BLaER1 treated with 17β-estradiol and CSF1 and Interleukin-3, amounts not matched to agents 10 nM and 100 nM (cell line): ENCODE measurements around the gene IKBKE.

Experiments
- H3K27ac ChIP-seq, 11 experiments: shearing (Covaris generic); formaldehyde crosslinking; 2 replicates each; pipeline ENCODE4 v1.8.1; 2022
- H3K27me3 ChIP-seq, 11 experiments: shearing (Covaris generic); formaldehyde crosslinking; 2 replicates each; pipeline ENCODE4 v1.8.1; 2022
- H3K36me3 ChIP-seq, 11 experiments: shearing (Covaris generic); formaldehyde crosslinking; 2 replicates each; pipeline ENCODE4 v1.8.1; 2022
- H3K4me1 ChIP-seq, 10 experiments: shearing (Covaris generic); formaldehyde crosslinking; 2 replicates each; pipeline ENCODE4 v1.8.1; 2022
- H3K4me2 ChIP-seq, 11 experiments: shearing (Covaris generic); formaldehyde crosslinking; 2 replicates each; pipeline ENCODE4 v1.8.1; 2022
- H3K4me3 ChIP-seq, 10 experiments: shearing (Covaris generic); formaldehyde crosslinking; 2 replicates each; pipeline ENCODE4 v1.8.1; 2022
- H3K9ac ChIP-seq, 11 experiments: shearing (Covaris generic); formaldehyde crosslinking; 2 replicates each; pipeline ENCODE4 v1.8.1; 2022
- H3K9me3 ChIP-seq, 11 experiments: shearing (Covaris generic); formaldehyde crosslinking; replicated peaks in 1 of 11; 2 replicates each; pipeline ENCODE4 v1.8.1; 2022
- H4K20me1 ChIP-seq, 11 experiments: shearing (Covaris generic); formaldehyde crosslinking; 2 replicates each; pipeline ENCODE4 v1.8.1; 2022
- Cebpa-rat ChIP-seq, 11 experiments: shearing (Covaris generic); IDR thresholded peaks; 2 replicates each; pipeline ENCODE4 v1.8.1; 2022

Gene IKBKE

DNA sequence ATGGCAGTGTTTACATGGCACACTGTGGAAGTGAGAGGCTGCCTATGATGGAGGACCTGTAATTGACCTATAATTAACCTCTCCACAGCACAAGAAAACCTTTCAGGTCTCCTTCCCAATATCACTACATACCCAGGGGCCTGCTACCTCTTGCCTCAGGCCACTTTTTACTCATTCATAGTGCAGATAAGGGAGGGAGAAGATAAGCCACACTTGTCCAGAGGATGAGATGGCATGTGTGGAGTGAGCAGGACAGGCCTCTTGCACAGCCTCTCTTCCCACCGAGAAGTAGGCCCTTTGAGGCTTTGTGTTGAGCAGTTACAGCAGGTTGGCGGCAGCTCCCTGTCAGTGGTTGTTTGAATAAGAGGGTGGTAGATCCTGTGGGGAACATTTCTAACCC lies 31.1 kb upstream of the IKBKE start:
- TF ChIP-seq Cebpa-rat (IDR thresholded peaks at IDR 0.05) = no peak
- Histone ChIP-seq H3K27me3 (no peaks in the 10 kb centered on the region), H3K4me1 (peaks cover 0 to 5% (median 0%) of the 10 kb centered on the region in 10 experiments; a peak in 1 of 20 replicates), H3K4me3 (no peak overlapping the region), H3K36me3 (peaks cover 98 to 100% (median 100%) of the 10 kb centered on the region in 11 experiments), H3K9ac (no peak overlapping the region), H3K27ac (no peak overlapping the region), H3K4me2 (no peak overlapping the region), H3K9me3 (no peaks in the 10 kb centered on the region), H4K20me1 (peaks cover 0 to 60% (median 0%) of the 10 kb centered on the region in 11 experiments; a peak in 3 of 22 replicates)

DNA sequence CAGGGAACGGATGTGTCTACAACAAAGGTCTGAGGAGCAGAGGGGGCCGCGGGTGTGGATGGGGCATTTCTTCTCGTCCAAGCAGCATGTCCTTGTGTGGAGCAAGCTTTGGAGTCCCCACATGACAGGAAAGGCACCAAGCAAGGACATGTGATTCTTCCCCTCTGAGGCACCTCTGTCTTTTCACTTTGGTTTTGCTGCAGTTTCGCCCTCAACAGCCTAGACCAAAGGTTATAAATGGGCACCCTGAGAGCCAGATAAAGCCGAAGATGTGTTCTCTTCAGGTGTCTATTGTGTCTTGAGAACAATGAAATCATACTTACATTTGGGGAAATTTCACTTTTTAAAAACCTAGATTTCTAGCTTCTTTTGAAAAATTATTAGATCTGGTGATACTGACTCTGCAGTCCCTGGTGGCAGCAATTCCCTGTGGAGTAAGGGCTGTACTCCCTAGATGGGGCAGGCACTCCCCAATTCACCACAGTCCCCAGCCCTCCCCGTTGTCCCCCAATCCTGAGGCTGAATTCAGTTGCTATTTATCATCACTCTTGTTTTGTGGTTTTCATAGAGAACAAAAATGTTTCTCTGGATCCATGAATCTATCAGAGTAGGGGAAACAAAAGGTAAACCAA lies 28.8 kb upstream of the IKBKE start:
- no peak for TF ChIP-seq Cebpa-rat (IDR thresholded peaks at IDR 0.05)
- Histone ChIP-seq H3K4me3 (no peak overlapping the region), H3K9ac (no peak overlapping the region), H3K36me3 (peaks cover 98 to 100% (median 100%) of the 10 kb centered on the region in 11 experiments), H3K4me1 (no peaks in the 10 kb centered on the region), H3K27ac (no peak overlapping the region), H3K27me3 (no peaks in the 10 kb centered on the region), H3K4me2 (no peak overlapping the region), H3K9me3 (no peaks in the 10 kb centered on the region), H4K20me1 (peaks cover 0 to 67% (median 0%) of the 10 kb centered on the region in 11 experiments; a peak in 3 of 22 replicates)

DNA sequence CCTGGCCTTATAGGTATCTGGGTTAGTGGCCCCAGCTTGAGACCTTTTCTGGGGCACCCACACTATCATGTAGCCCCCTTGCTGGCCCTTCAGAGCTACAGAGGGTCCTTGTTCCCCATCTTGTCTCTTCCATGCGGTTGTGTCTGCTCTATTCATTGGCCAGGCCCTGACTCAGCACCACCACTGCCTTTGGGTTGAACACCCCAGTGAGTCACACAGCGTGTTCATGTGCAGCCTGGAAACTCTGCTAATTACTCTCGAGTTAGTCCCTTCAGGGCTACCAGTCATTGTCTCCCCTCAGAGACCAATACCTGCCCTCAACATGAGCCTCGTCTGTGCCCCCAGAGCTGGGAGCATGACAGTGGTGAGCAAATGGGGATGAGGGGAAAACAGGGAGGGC lies 28.2 kb upstream of the IKBKE start:
- Histone ChIP-seq H3K27ac (no peak overlapping the region), H3K4me2 (no peak overlapping the region), H3K4me3 (no peak overlapping the region), H3K9ac (no peak overlapping the region), H3K9me3 (no peaks in the 10 kb centered on the region), H3K36me3 (peaks cover 98 to 100% (median 100%) of the 10 kb centered on the region in 11 experiments), H4K20me1 (peaks cover 0 to 69% (median 0%) of the 10 kb centered on the region in 11 experiments; a peak in 3 of 22 replicates), H3K4me1 (peaks cover 0 to 1% (median 0%) of the 10 kb centered on the region in 10 experiments; a peak in 2 of 20 replicates), H3K27me3 (no peaks in the 10 kb centered on the region)
- no peak for TF ChIP-seq Cebpa-rat (IDR thresholded peaks at IDR 0.05)

DNA sequence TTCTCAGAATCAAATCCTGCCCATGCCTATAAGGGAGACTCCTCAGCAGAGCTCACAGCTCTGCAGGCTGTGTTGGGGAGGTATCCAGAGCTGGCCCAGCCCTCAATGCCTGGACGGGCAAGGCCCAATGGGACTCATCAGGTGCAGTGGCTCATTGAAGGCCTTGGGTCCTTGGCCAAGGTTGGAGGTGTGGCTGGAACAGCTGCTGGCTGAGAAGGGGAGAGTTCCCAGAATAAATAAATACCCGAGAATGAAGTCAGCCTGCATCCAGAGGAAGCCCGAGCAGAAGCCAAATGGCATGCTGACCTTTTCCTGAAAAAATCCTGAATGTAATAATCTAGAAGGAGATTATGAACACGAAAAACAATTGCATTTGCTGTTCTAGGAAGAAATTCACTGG lies 25.2 kb upstream of the IKBKE start:
- peaks cover 0 to 27% (median 2%) of the 10 kb centered on the region in 10 experiments; a peak in 8 of 20 replicates for H3K4me1 ChIP-seq
- H3K4me2 ChIP-seq = no peak overlapping the region
- H4K20me1 ChIP-seq = peaks cover 0 to 69% (median 0%) of the 10 kb centered on the region in 11 experiments; a peak in 4 of 22 replicates
- H3K27ac ChIP-seq = no peak overlapping the region
- no peak overlapping the region for H3K4me3 ChIP-seq
- no peaks in the 10 kb centered on the region for H3K9me3 ChIP-seq
- H3K27me3 ChIP-seq = no peaks in the 10 kb centered on the region
- H3K36me3 ChIP-seq = peaks cover 98 to 100% (median 100%) of the 10 kb centered on the region in 11 experiments
- no peak overlapping the region for H3K9ac ChIP-seq
- TF ChIP-seq Cebpa-rat (IDR thresholded peaks at IDR 0.05) = no peak

DNA sequence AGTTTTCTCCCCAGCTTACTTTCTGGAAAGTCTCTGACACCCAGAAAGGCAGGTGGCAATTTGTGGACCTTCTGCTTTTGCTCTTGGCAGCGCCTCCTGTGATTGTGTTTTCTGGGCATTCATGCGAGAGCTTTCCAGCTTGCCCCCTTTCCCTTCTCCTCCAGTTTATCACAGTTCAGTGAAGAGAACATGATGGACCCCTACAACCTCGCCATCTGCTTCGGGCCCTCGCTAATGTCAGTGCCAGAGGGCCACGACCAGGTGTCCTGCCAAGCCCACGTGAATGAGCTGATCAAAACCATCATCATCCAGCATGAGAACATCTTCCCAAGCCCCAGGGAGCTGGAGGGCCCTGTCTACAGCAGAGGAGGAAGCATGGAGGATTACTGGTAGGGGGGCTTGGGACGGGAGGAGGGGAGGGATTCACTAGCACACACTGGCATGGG lies 24.3 kb upstream of the IKBKE start:
- Histone ChIP-seq H3K4me3 (no peak overlapping the region), H3K27ac (no peak overlapping the region), H4K20me1 (peaks cover 0 to 72% (median 0%) of the 10 kb centered on the region in 11 experiments; a peak in 4 of 22 replicates), H3K4me2 (no peak overlapping the region), H3K27me3 (no peaks in the 10 kb centered on the region), H3K9me3 (no peaks in the 10 kb centered on the region), H3K4me1 (peaks cover 0 to 27% (median 2%) of the 10 kb centered on the region in 10 experiments; a peak in 8 of 20 replicates), H3K36me3 (peaks cover 100% of the 10 kb centered on the region in 11 experiments), H3K9ac (no peak overlapping the region)
- TF ChIP-seq Cebpa-rat (IDR thresholded peaks at IDR 0.05) = no peak

DNA sequence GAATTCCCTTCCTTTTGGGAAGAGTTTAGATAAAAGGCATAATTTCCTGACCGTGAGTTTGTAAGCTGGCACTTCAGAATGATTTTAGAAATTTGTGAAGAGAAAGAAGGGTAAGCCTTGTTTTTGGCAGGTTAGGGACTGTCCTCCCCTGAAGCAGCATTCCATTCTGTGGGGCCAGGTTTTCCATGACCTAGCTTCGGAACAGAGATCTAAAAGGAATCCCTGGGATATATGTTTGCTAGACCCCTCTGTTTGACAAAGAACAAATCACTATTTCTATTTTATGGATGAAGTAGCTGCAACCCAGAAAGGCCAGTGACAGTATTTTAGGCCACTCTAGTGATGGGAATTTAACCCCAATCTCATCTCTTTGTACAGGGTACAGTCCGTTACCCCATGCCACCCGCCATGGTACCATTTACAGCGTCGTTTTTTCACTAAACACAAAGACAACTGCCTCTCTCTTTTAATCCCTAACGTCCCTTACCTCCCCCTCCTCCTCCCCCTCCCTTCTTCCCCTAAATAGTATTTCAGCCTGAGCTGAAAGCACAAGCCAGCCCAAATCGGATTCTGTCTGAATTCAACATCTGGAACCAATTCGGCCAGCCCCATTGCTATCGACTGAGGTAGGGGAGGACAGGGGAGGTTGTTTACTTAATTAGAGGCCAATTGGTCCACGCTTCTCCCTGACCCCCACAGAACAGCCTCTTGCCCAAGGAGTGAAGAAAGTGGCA lies 23.4 kb upstream of the IKBKE start:
- H3K36me3 ChIP-seq = peaks cover 100% of the 10 kb centered on the region in 11 experiments
- peaks cover 0 to 27% (median 2%) of the 10 kb centered on the region in 10 experiments; a peak in 8 of 20 replicates for H3K4me1 ChIP-seq
- no peaks in the 10 kb centered on the region for H3K27me3 ChIP-seq
- no peak overlapping the region for H3K4me3 ChIP-seq
- H3K27ac ChIP-seq = no peak overlapping the region
- no peak for TF ChIP-seq Cebpa-rat (IDR thresholded peaks at IDR 0.05)
- H4K20me1 ChIP-seq = peaks cover 0 to 69% (median 0%) of the 10 kb centered on the region in 11 experiments; a peak in 4 of 22 replicates
- no peak overlapping the region for H3K9ac ChIP-seq
- no peak overlapping the region for H3K4me2 ChIP-seq
- no peaks in the 10 kb centered on the region for H3K9me3 ChIP-seq

DNA sequence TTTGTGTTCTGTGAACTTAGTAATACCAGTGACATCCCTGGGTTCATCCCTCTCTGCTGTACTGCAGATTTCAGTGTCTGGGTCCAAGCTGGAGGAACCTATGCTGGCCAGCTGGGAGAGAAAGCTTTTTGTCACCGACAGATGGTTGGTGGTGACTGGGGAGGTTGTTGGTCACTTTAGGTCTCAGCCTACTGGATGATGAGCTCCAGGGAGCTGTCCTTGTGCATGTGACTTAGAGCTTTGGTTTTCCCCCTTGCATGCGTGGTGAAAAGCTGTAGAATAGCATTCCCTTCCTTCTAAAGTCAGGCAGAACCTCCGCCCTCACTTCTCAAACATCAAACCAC lies 22.9 kb upstream of the IKBKE start:
- Histone ChIP-seq H3K4me3 (no peak overlapping the region), H3K9ac (no peak overlapping the region), H3K36me3 (peaks cover 98 to 100% (median 100%) of the 10 kb centered on the region in 11 experiments), H4K20me1 (peaks cover 0 to 64% (median 0%) of the 10 kb centered on the region in 11 experiments; a peak in 4 of 22 replicates), H3K27ac (no peak overlapping the region), H3K4me2 (no peak overlapping the region), H3K4me1 (peaks cover 0 to 27% (median 2%) of the 10 kb centered on the region in 10 experiments; a peak in 8 of 20 replicates), H3K9me3 (no peaks in the 10 kb centered on the region), H3K27me3 (no peaks in the 10 kb centered on the region)
- no peak for TF ChIP-seq Cebpa-rat (IDR thresholded peaks at IDR 0.05)

DNA sequence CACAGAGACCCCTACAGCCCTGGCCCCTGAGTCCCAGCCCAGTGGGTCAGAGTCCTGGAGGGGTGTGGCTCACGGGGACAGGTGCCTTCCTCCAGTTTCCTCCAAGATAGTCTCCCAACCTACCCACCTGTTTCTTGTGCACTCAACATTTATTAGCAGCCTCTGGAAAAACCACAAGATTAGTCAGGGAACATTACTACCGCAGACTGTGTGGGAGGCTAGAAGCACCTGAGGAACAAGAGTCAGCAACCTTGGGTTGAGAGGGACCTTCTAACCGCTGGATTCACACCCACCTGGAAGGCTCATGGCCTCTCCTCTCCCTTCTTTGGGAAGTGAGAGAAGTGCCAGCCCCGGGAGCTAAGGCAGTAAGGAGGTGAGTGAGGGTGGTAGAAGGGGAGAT lies 22.5 kb upstream of the IKBKE start:
- Histone ChIP-seq H3K36me3 (peaks cover 98 to 100% (median 100%) of the 10 kb centered on the region in 11 experiments), H4K20me1 (peaks cover 0 to 60% (median 0%) of the 10 kb centered on the region in 11 experiments; a peak in 4 of 22 replicates), H3K4me2 (no peak overlapping the region), H3K9me3 (no peaks in the 10 kb centered on the region), H3K9ac (no peak overlapping the region), H3K27me3 (no peaks in the 10 kb centered on the region), H3K4me3 (no peak overlapping the region), H3K4me1 (peaks cover 0 to 27% (median 2%) of the 10 kb centered on the region in 10 experiments; a peak in 8 of 20 replicates), H3K27ac (no peak overlapping the region)
- no peak for TF ChIP-seq Cebpa-rat (IDR thresholded peaks at IDR 0.05)

DNA sequence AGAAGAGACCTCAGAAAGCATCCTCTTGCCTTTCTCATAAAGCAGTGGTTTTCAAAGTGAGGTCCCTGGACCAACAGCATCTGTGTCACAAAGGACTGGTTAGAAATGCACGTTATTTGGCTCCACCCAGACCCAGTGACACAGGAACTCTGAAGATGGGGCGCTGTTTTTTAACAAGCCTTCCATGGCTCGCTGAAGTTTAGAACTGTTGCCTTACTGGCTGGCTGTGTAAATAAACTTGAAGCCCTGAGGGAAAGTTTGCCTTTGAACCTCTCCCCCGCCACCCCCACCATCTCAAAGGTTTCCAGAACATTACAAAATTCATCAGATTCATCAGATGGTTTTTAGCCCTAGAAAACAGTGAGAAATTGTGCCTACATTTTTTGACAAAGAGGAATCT lies 21.8 kb upstream of the IKBKE start:
- Histone ChIP-seq H3K36me3 (peaks cover 98 to 100% (median 100%) of the 10 kb centered on the region in 11 experiments), H3K9me3 (no peaks in the 10 kb centered on the region), H4K20me1 (peaks cover 0 to 57% (median 0%) of the 10 kb centered on the region in 11 experiments; a peak in 4 of 22 replicates), H3K27ac (0 out of 22 replicates have a peak overlapping the region, but pooled peaks of 1 of the 11 experiments have one; percentile 2), H3K4me2 (peak overlapping the region in 3 of 11 experiments; percentile 2 to 25 (median 15); a peak in 1 of 22 replicates), H3K4me3 (no peak overlapping the region), H3K4me1 (peaks cover 0 to 27% (median 2%) of the 10 kb centered on the region in 10 experiments; a peak in 8 of 20 replicates), H3K9ac (no peak overlapping the region), H3K27me3 (no peaks in the 10 kb centered on the region)
- no peak for TF ChIP-seq Cebpa-rat (IDR thresholded peaks at IDR 0.05)
